ENCODE data around the gene KIF21B. TPM values are rescaled to one million over a fixed set of nuclear protein-coding genes. Genes with fewer than 3 reads are reported as not detected.

The KIF21B gene
- total and polyA plus RNA-seq, 2 of the 8 experiments (the other 6 are each of a cell fraction or from before 2014, with no cell fraction given) = 10.8 to 26.5 TPM

- TF ChIP-seq CHD7 (IDR thresholded peaks at IDR 0.05; ENCODE audit: insufficient replicate concordance, low read length) = no peak
Observed at GRCh38 chr1:200985481-200985880, 38.0 kb downstream of the KIF21B start (continued).
